ENCODE results near the gene TMEM30B.
"Not testable (repeated sequence)": the region's sequence is repeated elsewhere in the genome, so short reads cannot be mapped to it uniquely, and the experiment has no call there.

DNA sequence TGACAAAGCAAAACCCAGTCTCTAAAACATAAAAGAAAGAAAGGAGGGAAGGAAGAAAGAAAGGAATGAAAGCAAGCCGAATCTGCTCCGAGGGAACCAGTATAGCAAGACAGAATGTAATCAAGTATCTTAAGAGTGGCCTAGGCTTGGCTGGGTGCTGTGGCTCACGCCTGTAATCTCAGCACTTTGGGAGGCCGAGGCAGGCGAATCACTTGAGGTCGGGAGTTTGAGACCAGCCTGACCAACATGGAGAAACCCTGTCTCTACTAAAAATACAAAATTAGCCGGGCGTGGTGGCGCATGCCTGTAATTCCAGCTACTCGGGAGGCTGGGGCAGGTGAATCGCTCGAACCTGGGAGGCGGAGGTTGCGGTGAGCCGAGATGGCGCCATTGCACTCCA is 39.0 kb upstream of the TMEM30B start:
- TF ChIP-seq EP300 (IDR thresholded peaks at IDR 0.05) = not testable (repeated sequence)
- TF ChIP-seq, protein P1, sequence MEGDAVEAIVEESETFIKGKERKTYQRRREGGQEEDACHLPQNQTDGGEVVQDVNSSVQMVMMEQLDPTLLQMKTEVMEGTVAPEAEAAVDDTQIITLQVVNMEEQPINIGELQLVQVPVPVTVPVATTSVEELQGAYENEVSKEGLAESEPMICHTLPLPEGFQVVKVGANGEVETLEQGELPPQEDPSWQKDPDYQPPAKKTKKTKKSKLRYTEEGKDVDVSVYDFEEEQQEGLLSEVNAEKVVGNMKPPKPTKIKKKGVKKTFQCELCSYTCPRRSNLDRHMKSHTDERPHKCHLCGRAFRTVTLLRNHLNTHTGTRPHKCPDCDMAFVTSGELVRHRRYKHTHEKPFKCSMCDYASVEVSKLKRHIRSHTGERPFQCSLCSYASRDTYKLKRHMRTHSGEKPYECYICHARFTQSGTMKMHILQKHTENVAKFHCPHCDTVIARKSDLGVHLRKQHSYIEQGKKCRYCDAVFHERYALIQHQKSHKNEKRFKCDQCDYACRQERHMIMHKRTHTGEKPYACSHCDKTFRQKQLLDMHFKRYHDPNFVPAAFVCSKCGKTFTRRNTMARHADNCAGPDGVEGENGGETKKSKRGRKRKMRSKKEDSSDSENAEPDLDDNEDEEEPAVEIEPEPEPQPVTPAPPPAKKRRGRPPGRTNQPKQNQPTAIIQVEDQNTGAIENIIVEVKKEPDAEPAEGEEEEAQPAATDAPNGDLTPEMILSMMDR (IDR thresholded peaks at IDR 0.05) = not testable (repeated sequence)
